ENCODE results near the gene DDX31.

The DDX31 gene

GRCh38 chr9:132698989-132699388, 29.2 kb upstream of the DDX31 start:
- no peak for TF ChIP-seq CTCF (IDR thresholded peaks at IDR 0.05; ENCODE audit: borderline replicate concordance, control extremely low read depth, extremely low read depth, insufficient read depth, missing control alignments)
- DNase-seq (ENCODE audit: low spot score), result no peak
- in situ Hi-C loops (cut with MboI; ENCODE audit: low sequenced_read_pairs, unreplicated experiment), result no loop called here

- TF ChIP-seq CTCF (IDR thresholded peaks at IDR 0.05; ENCODE audit: borderline replicate concordance, control extremely low read depth, extremely low read depth, insufficient read depth, missing control alignments), result no peak
- in situ Hi-C loops (cut with MboI; ENCODE audit: low sequenced_read_pairs, unreplicated experiment), result no loop called here
- no peak for DNase-seq (ENCODE audit: low spot score)
These were observed 27.4 kb upstream of the DDX31 start for GRCh38 chr9:132697230-132697629.

GRCh38 chr9:132694144-132694543, 24.4 kb upstream of the DDX31 start:
- no peak for TF ChIP-seq CTCF (IDR thresholded peaks at IDR 0.05; ENCODE audit: borderline replicate concordance, control extremely low read depth, extremely low read depth, insufficient read depth, missing control alignments)
- DNase-seq (ENCODE audit: low spot score), result no peak
- in situ Hi-C loops (cut with MboI; ENCODE audit: low sequenced_read_pairs, unreplicated experiment), result no loop called here

- no peak for TF ChIP-seq CTCF (IDR thresholded peaks at IDR 0.05; ENCODE audit: borderline replicate concordance, control extremely low read depth, extremely low read depth, insufficient read depth, missing control alignments)
- in situ Hi-C loops (cut with MboI; ENCODE audit: low sequenced_read_pairs, unreplicated experiment), result no loop called here
- DNase-seq (ENCODE audit: low spot score), result no peak
These were observed 20.9 kb upstream of the DDX31 start for GRCh38 chr9:132690696-132691095.

- in situ Hi-C loops (cut with MboI; ENCODE audit: low sequenced_read_pairs, unreplicated experiment), result no loop called here
- TF ChIP-seq CTCF (IDR thresholded peaks at IDR 0.05; ENCODE audit: borderline replicate concordance, control extremely low read depth, extremely low read depth, insufficient read depth, missing control alignments), result no peak
- DNase-seq (ENCODE audit: low spot score), result no peak
These were observed 14.1 kb upstream of the DDX31 start for GRCh38 chr9:132683873-132684272.

- no peak for TF ChIP-seq CTCF (IDR thresholded peaks at IDR 0.05; ENCODE audit: borderline replicate concordance, control extremely low read depth, extremely low read depth, insufficient read depth, missing control alignments)
- in situ Hi-C loops (cut with MboI; ENCODE audit: low sequenced_read_pairs, unreplicated experiment), result no loop called here
- DNase-seq (ENCODE audit: low spot score), result no peak
These were observed 11.8 kb upstream of the DDX31 start for GRCh38 chr9:132681561-132681960.
